Osteoblast (primary cell): ENCODE results near the gene TCTN2. TPM values are rescaled to one million over a fixed set of nuclear protein-coding genes. Genes with fewer than 3 reads are reported as not detected.

ENCODE experiments used
- DNase-seq: peaks from one replicate; pipeline ENCODE4 v3.0.0; 2011; ENCODE audit warnings: low spot score, mixed read lengths; ENCODE audit not compliant: insufficient read length; ENCODE audit errors: missing footprints
- H2AFZ ChIP-seq: 2 replicates; pipeline ENCODE4 v1.6.0; 2011; ENCODE audit warnings: mild to moderate bottlenecking, low read length
- H3K27ac ChIP-seq: 2 replicates; pipeline ENCODE4 v1.5.1; 2011; ENCODE audit warnings: mild to moderate bottlenecking, low read depth, low read length, moderate library complexity
- H3K27me3 ChIP-seq: 2 replicates; pipeline ENCODE4 v1.6.0; 2012; ENCODE audit warnings: mild to moderate bottlenecking, control low read depth, inconsistent platforms, low read length, moderate library complexity; ENCODE audit not compliant: insufficient read depth
- H3K36me3 ChIP-seq: 2 replicates; pipeline ENCODE4 v1.5.1; 2011; ENCODE audit warnings: mild to moderate bottlenecking, low read length, control low read depth, moderate library complexity; ENCODE audit not compliant: insufficient read depth
- H3K4me1 ChIP-seq: 2 replicates; pipeline ENCODE4 v1.5.1; 2011; ENCODE audit warnings: mild to moderate bottlenecking, low read length, control low read depth, moderate library complexity; ENCODE audit not compliant: insufficient read depth
- H3K4me2 ChIP-seq: 2 replicates; pipeline ENCODE4 v1.6.0; 2011; ENCODE audit warnings: mild to moderate bottlenecking, low read length; ENCODE audit not compliant: insufficient read depth
- H3K4me3 ChIP-seq: fragments of 200-600 bp; sonication (generic); 3 replicates; pipeline ENCODE4 v1.5.1; 2012; ENCODE audit warnings: mild to moderate bottlenecking, low read length, inconsistent platforms; ENCODE audit not compliant: insufficient read depth
- H3K79me2 ChIP-seq: 2 replicates; pipeline ENCODE4 v1.6.0; 2012; ENCODE audit warnings: mild to moderate bottlenecking, low read length, control low read depth, inconsistent platforms; ENCODE audit not compliant: insufficient read depth
- H3K9me3 ChIP-seq: 2 replicates; pipeline ENCODE4 v1.5.1; 2011; ENCODE audit warnings: low read depth, low read length, control low read depth
- H4K20me1 ChIP-seq: 2 replicates; pipeline ENCODE4 v1.6.0; 2012; ENCODE audit warnings: mild to moderate bottlenecking, low read length, control low read depth; ENCODE audit not compliant: insufficient read depth
- CTCF ChIP-seq: IDR thresholded peaks from 2 replicates; pipeline ENCODE4 v1.5.1; 2011; ENCODE audit warnings: mild to moderate bottlenecking, low read depth, low read length, moderate library complexity; ENCODE audit errors: extremely low read depth
- total RNA-seq: library from RNA; depleted of rRNA; stranded (reverse); fragments of >200 nt; gene quantifications from 2 replicates; pipeline ENCODE4 v1.2.3, GENCODE V29; 2012

TCTN2 gene
- total RNA-seq, 1 donor, result 23.5 TPM

DNA sequence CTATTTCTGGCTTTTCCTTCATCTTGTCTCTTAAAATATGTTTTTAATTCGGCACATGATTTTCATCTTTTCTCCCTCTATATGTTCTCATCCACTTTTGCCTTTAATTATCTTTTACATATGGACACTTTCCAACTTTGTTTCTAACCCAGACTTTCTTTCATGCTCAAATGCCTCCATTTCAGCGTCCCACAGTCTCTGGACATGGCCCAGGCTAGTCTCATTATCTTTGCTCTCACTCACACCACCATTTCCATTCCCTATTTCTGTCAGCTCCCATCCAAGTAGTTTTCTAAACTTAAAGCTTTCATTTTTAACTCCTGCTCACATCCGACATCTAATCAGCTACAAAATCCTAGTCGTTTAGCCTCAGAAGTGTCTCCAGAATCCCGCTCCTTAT lies 22.5 kb upstream of the TCTN2 start:
- TF ChIP-seq CTCF, result no peak
- Histone ChIP-seq H2AFZ (no peak overlapping the region), H3K36me3 (peaks cover 58% of the 10 kb centered on the region), H3K4me2 (no peak overlapping the region), H4K20me1 (no peaks in the 10 kb centered on the region), H3K9me3 (no peaks in the 10 kb centered on the region), H3K79me2 (peaks cover 2% of the 10 kb centered on the region), H3K4me1 (no peaks in the 10 kb centered on the region), H3K4me3 (no peak overlapping the region), H3K27me3 (no peaks in the 10 kb centered on the region), H3K27ac (no peak overlapping the region)
- DNase-seq, result no peak

- no peaks in the 10 kb centered on the region for H3K27me3 ChIP-seq
- DNase-seq, result no peak
These were observed 16.7 kb upstream of the TCTN2 start for GRCh38 chr12:123654129-123654701.

DNA sequence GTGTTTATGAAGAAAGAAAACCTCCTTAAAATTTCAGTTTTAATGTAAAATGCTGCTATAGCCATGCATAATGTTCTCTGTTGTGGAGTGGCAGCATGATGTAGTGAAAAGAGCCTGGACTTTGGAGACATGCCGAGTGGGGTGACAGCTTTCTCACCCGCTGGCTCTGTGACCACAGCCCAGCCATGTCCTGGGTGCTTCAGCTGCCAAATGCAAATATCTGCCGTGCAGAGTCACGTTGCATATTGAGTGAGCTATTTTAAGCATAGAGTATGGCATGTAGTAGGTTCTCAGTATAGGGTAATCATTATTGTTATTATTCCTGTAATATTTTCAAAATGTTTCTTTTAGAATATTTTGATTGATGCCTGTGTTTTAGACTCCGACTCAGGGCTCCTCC lies 15.5 kb upstream of the TCTN2 start:
- H3K4me1 ChIP-seq, result peaks cover 11% of the 10 kb centered on the region
- H3K27ac ChIP-seq, result no peak overlapping the region
- no peak overlapping the region for H3K4me2 ChIP-seq
- H3K9me3 ChIP-seq, result no peaks in the 10 kb centered on the region
- no peak for TF ChIP-seq CTCF
- H3K27me3 ChIP-seq, result no peaks in the 10 kb centered on the region
- no peaks in the 10 kb centered on the region for H4K20me1 ChIP-seq
- peak; percentile 72 for DNase-seq
- H2AFZ ChIP-seq, result no peak overlapping the region
- H3K36me3 ChIP-seq, result peaks cover 48% of the 10 kb centered on the region
- H3K4me3 ChIP-seq, result no peak overlapping the region
- no peaks in the 10 kb centered on the region for H3K79me2 ChIP-seq

More at GRCh38 chr12:123654129-123654701, 16.7 kb upstream of the TCTN2 start:
- Histone ChIP-seq H3K9me3 (no peaks in the 10 kb centered on the region), H3K79me2 (peaks cover 1% of the 10 kb centered on the region), H3K4me1 (peaks cover under 1% of the 10 kb centered on the region), H4K20me1 (no peaks in the 10 kb centered on the region), H3K36me3 (peaks cover 56% of the 10 kb centered on the region), H2AFZ (no peak overlapping the region), H3K4me2 (no peak overlapping the region), H3K4me3 (no peak overlapping the region), H3K27ac (no peak overlapping the region)
- TF ChIP-seq CTCF, result no peak

GRCh38 chr12:123656392-123656791 lies 14.5 kb upstream of the TCTN2 start:
- Histone ChIP-seq H2AFZ (no peak overlapping the region), H3K79me2 (no peaks in the 10 kb centered on the region), H3K27me3 (no peaks in the 10 kb centered on the region), H4K20me1 (no peaks in the 10 kb centered on the region), H3K4me2 (no peak overlapping the region), H3K4me3 (no peak overlapping the region), H3K9me3 (no peaks in the 10 kb centered on the region), H3K27ac (no peak overlapping the region), H3K36me3 (peaks cover 45% of the 10 kb centered on the region), H3K4me1 (peaks cover 17% of the 10 kb centered on the region)
- DNase-seq, result no peak
- TF ChIP-seq CTCF, result no peak
